GM19467 (cell line): ENCODE data around the gene GRID1.

ENCODE experiments used
- ATAC-seq: cut with Tn5 transposase; IDR thresholded peaks from one replicate; pipeline ENCODE4 v1.9.1; 2021; ENCODE audit warnings: mild to moderate bottlenecking, moderate library complexity; ENCODE audit not compliant: unreplicated experiment

GRID1 gene

DNA sequence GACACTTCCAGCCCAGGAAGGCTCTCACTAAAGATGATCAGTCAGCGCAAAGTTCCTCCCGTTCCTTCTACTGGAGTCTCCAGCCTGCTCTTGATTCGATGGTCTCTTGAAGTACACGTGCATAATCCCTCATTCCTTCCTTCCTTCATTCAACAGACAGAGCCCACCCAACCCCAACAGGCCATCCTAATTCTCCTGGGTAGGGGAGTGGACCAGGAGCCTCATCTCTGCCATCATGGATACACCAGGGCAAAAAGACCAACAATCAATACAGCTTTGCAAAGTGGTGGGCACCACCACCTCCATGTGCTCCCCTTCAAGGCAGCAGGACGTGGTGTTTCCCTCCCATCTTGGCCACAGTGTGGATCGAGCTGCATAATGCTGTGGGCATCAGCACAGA, 446.3 kb downstream of the GRID1 start:
- ATAC-seq, result no peak

DNA sequence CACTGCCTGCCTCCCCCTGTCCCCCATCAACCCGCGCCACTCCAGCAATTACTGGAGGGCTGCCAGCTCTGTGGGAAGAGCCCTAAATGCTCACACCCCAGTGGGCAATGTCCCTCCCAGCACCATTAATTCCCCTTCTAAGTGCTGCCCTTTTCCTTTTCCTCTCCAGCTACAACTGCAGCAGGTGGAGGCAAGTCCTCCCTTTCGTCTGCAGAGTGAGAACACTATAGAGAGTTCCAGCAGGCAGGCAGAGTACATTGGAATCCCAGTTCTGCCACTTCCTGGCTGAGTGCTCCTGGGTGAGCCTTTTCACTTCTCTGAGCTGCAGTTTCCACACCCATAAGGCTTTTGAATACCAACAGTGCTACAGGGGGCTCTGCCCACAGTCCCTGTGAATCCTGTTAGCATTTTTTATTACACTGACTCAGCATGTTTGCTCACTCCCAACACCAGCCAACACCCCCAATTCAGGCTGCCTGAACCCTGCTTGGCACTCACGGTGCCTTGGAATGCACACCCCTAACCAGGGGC, 447.0 kb downstream of the GRID1 start:
- no peak for ATAC-seq

DNA sequence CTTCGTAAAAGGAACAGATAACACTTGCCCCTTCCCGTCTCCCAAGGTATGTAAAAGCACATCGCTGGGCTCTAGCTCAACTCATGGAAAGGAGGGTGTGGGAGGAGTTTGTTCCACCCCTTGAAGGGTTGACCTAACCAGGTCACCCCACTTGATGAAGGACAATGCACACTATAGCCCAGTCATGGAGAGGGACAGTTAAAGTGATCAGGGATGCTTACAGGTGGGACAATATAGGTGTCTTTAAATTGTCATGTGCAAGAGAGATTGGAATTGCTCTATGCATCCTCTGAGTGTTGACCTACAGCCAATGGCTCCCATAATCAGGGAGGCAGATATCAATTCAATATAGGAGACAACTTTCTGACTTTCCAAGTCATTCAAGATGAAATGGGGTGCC, 448.2 kb downstream of the GRID1 start:
- ATAC-seq, result no peak

DNA sequence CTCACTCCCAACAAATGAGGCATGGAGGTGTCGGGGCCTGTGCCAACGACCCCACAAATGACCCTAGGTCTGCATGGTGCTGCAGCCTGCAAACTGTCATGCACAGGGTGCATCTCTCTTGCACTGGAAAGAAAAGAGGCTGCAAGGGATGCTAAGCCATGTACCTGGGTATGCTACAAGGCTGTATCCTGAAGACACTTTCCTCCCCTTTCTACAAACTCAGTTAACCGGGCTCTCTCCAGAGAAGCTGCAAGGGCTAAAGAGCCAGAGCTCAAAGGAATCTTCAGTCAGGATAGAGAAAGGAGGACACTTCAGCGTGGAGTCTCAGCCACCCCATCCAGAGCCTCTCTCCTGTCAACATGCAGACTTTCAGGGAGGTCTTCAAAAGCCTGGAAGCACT, 449.0 kb downstream of the GRID1 start:
- ATAC-seq, result no peak

DNA sequence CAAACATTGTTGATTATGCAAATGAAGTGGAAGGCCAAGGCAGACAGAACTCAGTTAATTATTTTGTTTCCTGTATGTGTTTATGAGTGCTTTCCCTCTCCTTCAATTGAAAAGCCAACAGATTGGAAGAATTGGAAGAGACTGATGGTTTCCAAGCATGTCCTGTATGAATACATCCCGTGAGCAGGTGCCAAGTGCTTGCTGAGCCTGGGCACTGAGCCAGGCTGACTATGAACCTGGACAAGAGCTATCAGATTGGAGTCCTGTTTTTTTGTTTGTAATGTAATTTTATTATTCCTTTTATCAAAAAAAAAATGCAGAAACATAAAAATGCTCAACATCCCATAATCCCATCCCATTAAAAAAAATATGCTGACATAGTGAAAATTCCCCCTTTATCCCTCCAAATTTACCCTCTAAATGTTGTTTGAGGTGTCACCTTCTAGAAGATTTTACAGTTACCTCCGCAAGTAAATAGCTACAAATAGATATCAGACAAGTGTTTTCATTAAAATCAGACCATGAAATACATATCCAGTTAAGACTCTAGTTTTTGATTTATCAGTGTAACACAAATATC, 449.5 kb downstream of the GRID1 start:
- ATAC-seq, result no peak

DNA sequence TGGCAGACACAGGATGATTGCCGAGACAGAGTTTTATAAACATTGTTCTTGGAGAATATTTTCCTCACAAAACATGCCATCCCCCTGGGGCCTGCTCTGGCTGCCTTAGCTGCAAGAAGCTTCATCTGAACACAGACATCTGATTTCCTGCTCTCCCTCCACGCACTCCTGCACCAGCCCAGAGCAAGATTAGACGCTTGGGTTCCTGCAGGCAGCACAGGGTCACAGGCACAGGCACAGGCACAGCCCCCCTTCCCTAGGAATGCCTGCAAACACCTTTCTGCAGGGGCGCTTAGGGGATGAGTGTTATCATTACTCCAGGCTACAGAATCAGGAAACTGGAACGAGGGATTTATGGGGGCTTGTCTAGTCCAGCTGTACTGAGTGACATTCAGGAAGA, 450.3 kb downstream of the GRID1 start:
- ATAC-seq, result no peak

DNA sequence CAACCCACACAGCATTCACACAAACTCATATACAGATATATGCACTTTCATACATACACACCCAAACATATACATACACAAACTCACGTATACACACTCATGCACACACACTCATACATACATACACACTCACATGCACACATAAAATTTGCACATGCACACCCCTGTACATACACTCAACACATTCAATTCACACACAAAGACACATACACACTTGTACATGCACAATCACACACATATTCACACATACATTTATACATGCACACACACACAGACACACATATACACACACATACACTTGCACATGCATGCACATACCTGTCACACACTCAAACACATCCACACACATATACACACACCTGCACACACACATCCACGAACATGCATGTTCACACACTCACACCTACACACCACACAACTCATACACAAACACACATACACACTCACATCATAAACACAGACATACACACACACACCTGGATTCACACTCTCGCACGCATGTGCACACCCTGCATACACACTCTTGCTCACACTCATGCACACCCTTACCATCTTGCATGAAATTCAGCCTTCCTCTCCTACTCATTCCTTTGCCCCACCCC, 451.2 kb downstream of the GRID1 start:
- ATAC-seq, result no peak

DNA sequence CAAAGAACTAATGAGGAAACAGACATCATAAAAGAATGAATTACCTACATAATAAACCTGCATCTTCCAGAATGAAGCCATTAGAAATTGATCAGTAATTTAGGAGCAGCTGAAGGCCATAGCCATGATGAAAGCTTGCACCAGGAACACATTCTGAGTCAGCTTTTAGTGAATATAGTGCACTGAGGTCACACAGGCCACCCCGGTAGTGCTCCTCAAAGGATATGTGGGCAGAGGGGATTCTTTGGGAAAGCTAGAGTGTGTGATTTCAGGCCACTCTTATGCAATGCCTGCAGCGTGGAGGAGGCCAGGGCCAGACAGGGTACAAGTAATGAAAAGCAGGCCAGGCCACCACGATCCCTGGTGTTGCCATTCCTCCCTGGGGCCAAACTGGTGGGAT, 451.9 kb downstream of the GRID1 start:
- no peak for ATAC-seq

DNA sequence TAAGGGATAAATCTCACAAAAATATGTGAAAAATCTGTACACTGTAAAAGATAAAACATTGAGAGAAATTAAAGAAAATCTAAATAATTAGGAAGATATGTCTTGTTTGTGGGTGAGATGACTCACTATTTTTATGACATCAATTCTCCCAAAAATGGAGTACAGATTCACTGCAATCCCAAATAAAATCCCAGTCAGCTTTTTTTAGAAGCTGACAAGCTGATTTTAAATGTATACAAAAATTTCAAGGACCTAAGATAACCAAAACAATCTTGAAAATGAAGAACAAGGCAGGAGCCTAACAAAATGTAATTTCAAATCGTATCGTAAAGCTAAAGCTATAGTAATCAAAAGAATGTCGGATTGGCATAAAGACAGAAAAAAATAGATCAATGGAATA, 458.1 kb downstream of the GRID1 start:
- no peak for ATAC-seq

DNA sequence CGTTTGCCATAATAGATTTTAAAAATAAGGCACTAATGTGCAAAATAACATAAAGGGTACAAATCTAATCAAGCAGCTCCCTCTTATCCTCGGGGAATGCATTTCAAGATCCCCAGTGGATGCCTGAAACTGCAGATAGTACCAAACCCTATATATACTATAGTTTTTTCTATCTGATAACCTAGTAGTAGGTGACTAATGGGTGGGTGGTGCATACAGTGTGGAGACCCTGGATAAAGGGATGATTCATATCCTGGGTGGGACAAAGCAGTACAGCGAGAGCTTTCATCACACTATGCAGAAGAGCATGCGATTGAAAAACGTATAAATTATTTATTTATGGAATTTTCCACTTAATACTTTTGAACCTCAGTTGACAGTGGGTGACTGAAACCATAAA, 464.5 kb downstream of the GRID1 start:
- no peak for ATAC-seq

DNA sequence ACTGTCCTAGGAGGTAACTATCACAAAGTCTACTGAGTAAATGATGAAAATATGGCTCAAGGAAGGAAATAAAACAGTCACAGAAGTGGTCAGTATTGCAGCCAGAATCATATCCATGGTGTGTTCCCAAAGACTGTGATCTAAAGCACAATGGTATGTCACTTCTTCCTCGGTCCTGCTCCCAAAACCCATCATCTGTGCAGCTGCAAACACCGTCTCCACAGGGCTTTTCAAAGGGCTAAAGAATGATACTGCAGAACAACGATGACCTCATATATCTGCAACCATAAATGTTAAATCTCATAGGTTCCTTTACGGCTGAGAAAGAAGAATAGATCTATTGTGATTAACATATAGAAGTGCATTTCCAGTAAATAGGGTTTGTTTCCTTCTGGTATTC, 465.0 kb downstream of the GRID1 start:
- no peak for ATAC-seq

DNA sequence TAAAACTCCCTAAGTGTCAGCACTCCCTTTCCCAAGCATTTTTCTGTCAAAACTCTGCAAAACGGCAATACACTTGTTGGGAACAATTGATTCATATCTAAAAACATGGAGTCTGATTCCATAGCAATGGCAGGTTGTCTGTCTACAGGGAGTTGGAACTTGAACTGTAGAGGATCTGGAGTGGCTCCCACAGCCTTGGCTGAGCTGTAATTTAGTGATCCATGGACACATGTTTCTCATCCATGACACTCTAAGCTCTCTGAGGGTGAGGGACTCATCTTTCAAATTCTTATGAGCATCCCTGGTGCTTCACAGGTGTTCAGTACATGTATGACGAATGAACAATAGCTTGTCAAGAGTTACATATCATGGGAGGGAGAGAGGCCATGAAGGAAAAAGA, 466.1 kb downstream of the GRID1 start:
- no peak for ATAC-seq

DNA sequence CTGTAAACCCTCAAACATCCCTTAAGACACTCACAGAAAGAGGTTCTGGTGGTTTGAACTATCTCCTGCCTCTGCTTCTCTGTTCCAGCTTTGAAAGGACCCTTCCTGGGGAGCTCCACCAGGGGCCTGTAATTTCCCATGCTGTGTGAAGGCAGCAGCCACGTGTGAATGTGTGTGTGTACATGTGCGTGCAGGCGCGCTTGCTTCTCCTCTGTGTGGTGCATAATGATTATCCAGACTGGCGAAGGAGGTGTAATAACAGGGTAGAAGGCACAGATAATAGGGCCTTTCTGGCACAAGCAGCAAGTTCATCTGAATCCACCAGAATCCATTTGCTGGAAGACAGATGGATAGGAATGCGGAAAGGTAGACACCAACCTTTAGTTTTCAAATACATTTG, 466.5 kb downstream of the GRID1 start:
- no peak for ATAC-seq

DNA sequence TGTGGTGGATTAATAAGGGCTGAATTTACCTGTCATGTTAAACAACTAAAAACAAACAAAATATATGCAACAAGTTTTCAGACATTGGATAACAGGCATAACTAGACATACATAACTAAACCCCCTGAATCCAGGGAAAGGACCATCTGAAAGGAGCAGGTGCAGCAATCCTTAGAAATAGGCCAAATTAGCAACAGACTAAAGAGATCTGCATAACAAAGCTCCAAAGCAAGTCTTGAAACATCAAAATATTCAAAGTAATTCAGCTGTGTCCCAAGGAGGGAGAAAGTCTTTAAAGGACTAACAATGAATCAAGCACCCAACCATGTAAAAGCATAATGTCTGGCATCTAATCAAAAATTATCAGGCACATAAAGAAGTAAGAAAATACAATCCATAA, 475.1 kb downstream of the GRID1 start:
- ATAC-seq, result no peak

DNA sequence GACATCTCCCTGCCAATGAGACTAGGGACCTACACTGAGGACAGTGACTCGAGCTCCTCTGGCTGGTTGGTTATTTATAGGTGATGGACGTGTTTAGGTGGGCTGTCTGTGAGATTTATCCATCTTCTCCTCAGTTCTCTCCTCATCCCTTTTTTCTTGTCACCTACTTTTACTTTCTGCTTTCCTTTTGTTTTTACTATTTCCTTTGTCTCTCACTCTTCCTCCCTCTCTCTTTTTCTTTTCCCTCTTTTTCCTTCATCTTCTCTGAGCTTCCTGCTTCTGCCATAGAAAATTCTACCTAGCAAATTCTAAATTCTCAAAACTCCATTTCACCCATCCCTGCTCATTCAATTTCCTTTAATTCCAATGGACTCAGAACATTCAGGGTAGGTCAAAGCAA, 478.0 kb downstream of the GRID1 start:
- no peak for ATAC-seq

DNA sequence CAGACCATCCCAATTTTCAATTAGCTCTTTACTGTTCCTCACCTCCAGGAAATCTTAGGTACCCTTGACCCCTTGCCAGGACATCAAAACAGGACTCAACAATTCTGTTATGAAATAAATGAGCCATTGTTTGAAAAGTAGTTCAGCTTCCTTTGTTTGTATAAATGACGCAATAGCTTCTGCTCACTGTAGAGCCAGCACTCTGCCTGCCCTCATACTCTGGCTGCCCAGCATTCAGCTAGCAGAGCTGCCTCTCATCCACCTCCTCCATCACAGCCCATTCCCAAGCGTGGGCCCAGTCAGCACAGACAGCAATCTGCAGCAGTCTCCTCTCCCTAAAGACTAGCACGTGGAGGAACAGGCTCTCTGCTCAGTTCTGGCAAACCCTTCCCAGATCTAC, 478.6 kb downstream of the GRID1 start:
- no peak for ATAC-seq

DNA sequence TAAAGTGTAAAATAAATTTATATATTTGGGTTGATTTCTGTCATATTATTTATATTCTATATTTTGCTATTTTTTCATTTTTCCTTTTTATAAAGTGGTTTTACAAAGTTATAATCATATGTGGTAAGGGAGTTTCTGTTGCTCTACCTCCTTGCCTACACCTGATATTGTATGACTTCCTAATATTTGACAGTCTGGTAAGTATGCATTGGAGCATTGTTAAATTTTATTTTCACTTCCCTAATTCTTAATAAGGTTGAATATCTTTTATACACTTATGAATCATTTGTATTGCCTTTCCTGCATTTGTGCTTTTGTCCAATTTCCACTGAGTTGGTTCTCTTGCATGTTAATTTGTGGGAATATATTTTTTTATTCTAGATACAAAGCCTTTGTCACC, 492.4 kb downstream of the GRID1 start:
- no peak for ATAC-seq

DNA sequence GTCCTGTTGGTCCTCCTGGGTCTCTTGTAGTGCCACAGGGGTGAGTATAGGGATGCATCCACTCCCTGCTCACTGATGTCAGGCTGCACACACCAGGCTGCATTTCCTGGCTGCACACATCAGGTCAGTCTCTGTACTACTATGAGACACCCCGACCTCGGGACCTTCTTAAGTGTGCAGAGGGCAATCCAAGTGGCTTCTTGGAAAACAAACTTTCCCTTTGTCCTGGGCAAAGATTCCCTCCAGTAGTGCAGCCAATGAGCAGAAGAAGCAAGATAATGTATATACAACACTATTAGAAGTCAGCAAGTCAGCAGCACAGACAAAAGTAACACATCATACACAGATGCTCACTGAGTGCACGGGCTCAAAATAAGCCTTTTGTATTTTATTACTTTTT, 493.5 kb downstream of the GRID1 start:
- no peak for ATAC-seq

DNA sequence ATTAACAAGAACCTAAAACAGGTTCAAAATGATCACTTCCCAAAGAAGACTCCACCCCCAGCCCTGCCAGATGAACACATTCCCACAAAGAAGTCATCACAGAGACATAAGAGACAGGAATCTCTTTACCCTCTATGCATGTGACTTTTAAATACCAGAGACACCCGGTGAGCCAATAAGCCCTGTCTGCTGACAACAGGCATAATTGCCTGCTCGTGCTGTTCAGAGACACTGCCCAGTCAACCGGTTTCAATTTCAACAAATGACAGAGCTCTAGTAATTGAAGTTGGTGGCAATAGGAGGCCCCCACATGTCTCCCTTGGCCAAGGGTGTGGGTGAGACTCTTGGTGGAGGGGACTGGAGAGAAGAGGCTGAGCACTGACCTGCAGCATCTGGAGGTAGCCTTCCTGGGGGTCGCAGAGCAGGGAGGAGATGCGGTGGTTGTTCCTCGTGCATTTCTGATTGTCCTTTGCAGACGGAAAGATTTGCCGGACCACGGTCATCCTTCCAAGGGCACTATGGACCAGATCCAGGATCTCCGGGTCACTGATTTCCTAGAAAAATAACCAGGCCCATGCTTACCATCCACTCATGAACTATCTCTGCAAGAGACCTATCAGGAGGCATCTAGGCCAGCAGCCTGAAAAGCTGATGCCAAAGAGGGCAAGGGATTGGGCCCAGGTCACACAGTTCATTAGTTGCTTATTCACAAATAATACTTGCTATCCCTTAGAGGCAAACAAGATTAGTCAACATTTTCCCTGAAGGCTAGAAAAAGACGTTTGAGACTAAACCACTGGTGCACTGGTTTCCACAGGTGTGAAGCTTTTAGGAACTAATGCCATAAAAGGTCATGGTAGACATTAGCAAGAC, 497.7 kb downstream of the GRID1 start:
- no peak for ATAC-seq

DNA sequence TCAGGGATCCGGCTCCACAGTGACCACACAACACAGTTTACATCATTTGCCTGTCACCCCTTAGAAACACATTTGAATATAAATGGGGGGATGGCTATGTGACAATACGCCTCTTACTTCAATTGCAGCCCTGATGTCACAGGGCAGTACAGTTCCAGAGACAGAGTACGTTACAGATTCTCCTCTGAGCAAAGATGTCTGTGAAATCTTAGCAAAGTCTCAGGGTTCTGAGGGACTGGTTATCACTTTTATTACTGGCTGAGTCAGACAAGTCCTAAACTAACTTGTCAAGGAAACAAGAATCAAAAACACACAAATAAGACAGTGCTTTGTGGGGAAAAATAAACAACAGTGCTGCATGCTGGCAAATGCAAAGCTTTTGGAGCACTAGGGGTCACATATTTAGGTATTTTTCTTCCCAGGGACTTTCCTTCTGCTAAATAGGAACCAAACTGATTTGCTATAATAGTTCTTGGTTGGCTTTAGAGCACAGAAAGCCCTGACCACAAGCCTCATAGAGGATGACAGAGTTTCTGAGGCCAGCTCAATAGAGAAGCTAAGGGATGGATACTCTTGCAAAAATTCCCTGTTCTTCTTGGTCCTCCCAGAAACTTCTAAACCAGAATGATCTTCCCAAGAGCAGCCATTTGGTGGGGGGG, 501.6 kb downstream of the GRID1 start:
- ATAC-seq, result no peak

DNA sequence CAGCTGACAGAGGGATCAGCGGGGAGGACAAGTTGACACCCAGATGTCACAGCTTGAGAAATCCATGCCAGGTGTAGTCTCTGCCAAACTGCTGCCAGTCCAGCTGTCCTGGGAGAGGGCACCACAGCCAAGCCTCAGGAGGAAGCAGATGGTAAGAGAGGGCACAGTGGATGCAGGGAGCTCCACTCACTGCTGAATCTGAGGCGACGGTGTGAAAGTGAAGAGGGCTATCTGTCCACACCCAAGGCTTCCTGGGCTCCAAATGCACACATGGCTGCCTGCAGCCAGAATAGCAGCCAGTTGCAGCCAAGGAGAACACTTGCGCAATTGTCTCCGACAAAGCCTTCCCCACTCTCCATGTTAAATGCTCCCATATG, 502.4 kb downstream of the GRID1 start:
- no peak for ATAC-seq
